HG03565 (cell line): ENCODE results near the gene XAB2.
"Not testable (repeated sequence)": the region's sequence is repeated elsewhere in the genome, so short reads cannot be mapped to it uniquely, and the experiment has no call there.

Source experiments
- ATAC-seq: cut with Tn5 transposase; IDR thresholded peaks from one replicate; pipeline ENCODE4 v1.9.1; 2021; ENCODE audit warnings: mild to moderate bottlenecking, moderate library complexity; ENCODE audit not compliant: unreplicated experiment

Gene XAB2

GRCh38 chr19:7650148-7650547, 20.8 kb upstream of the XAB2 start:
- no peak for ATAC-seq

- ATAC-seq: no peak
These were observed 19.1 kb upstream of the XAB2 start for GRCh38 chr19:7648265-7649014.

GRCh38 chr19:7647156-7647555, 17.8 kb upstream of the XAB2 start:
- ATAC-seq: no peak

- ATAC-seq: no peak
These were observed 17.0 kb upstream of the XAB2 start for GRCh38 chr19:7646426-7646700.

GRCh38 chr19:7645656-7646425, 16.5 kb upstream of the XAB2 start:
- no peak for ATAC-seq

- no peak for ATAC-seq
These were observed 15.8 kb upstream of the XAB2 start for GRCh38 chr19:7645163-7645562.

- no peak for ATAC-seq
These were observed 15.2 kb upstream of the XAB2 start for GRCh38 chr19:7644550-7644877.

GRCh38 chr19:7643629-7644549, 14.5 kb upstream of the XAB2 start:
- ATAC-seq: not testable (repeated sequence)

- ATAC-seq: no peak
These were observed 13.7 kb upstream of the XAB2 start for GRCh38 chr19:7643031-7643415.

- no peak for ATAC-seq
These were observed 13.1 kb upstream of the XAB2 start for GRCh38 chr19:7642295-7643030.

- ATAC-seq: no peak
These were observed 12.2 kb upstream of the XAB2 start for GRCh38 chr19:7641290-7642276.

- ATAC-seq: no peak
These were observed 11.5 kb upstream of the XAB2 start for GRCh38 chr19:7640803-7641202.

GRCh38 chr19:7639863-7640348, 10.6 kb upstream of the XAB2 start:
- no peak for ATAC-seq

GRCh38 chr19:7638802-7639465, 9.6 kb upstream of the XAB2 start:
- ATAC-seq: no peak

- ATAC-seq: no peak
These were observed 8.3 kb upstream of the XAB2 start for GRCh38 chr19:7637374-7638256.

- peak; percentile 50 for ATAC-seq
These were observed 7.5 kb upstream of the XAB2 start, which contains the start of gene STXBP2 for GRCh38 chr19:7636691-7637373. STXBP2 (plus strand) TSS chr19:7637110; CDS start chr19:7637150, 40 bp downstream.

- no peak for ATAC-seq
These were observed 7.0 kb upstream of the XAB2 start for GRCh38 chr19:7636317-7636690.

GRCh38 chr19:7635670-7636069, 6.3 kb upstream of the XAB2 start:
- ATAC-seq: no peak
